GM23248 (cell line): Measurements from ENCODE around the gene NFKBIB.

Source experiments
- EZH2 ChIP-seq: fragments of 200-600 bp; sonication (generic); IDR thresholded peaks from 2 replicates; pipeline ENCODE4 v1.6.1; 2018; ENCODE audit warnings: antibody characterized with exemption, mild to moderate bottlenecking; ENCODE audit not compliant: insufficient read depth, poor library complexity, severe bottlenecking
- EZH2phosphoT487 ChIP-seq: fragments of 200-600 bp; sonication (generic); IDR thresholded peaks from 2 replicates; pipeline ENCODE4 v1.6.1; 2018; ENCODE audit warnings: antibody characterized with exemption, moderate library complexity, mild to moderate bottlenecking, low read depth; ENCODE audit not compliant: insufficient read depth

DNA sequence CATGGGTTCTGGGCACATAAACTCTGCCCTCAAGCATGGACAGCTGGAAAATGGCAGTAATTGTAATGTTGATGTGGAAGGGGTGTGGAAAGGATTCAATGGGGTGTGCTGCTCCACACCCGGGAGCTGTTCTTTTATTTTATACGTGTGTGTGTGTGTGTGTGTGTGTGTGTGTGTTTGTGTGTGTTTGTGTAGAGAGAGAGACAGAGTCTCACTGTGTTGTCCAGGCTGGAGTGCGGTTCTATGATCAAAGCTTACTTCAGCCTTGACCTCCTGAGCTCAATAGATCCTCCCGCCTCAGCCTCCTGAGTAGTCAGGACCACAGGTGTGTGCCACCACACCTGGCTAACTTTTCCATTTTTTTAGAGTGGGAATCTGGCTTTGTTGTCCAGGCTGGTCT, 33.8 kb downstream of the NFKBIB start:
- no peak for TF ChIP-seq EZH2
- TF ChIP-seq EZH2phosphoT487: no peak
